IPS DF 4.7 (cell line): ENCODE results near the gene UBAP2.
A peak's percentile ranks its signal among the peaks of the same experiment; 100 is the strongest.

Experiments
- DNase-seq: peaks from one replicate; pipeline ENCODE4 v3.0.0-alpha.2; 2013; ENCODE audit warnings: low spot score; ENCODE audit errors: extremely low read depth

The UBAP2 gene

DNA sequence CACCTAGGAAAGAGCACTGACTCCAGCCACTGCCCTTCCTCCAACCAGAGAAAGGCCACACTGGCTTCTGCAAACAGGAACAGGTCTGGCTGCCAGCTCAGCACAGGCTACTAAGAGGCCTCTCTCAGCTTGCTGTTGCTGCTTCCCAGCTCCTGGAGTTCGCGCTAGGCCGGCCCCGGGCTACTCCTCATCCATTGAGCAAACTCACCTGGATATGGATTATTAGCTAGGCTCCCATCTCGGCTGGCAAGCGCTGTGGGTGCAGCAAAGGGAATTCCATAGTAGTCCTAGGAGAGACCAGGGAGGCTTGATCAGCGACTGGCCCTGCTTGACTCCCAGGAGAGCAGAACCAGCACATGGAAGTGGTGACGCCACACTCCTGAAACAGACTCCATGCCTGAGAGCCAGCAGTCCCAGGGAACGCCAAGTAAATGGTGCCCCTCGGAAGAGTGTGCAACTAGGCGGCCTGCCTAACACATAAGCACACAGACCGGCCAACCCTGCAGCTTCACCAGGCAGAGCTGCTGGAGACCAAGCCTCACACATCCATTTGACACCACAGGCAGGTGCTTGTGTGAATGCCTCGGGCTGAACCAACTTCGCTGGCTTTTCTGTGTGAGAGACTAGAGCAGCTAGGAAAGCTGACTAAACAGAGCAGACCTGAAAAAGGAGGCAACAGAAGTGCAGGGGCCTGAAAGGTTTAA is 124.5 kb downstream of the UBAP2 start:
- no peak for DNase-seq

DNA sequence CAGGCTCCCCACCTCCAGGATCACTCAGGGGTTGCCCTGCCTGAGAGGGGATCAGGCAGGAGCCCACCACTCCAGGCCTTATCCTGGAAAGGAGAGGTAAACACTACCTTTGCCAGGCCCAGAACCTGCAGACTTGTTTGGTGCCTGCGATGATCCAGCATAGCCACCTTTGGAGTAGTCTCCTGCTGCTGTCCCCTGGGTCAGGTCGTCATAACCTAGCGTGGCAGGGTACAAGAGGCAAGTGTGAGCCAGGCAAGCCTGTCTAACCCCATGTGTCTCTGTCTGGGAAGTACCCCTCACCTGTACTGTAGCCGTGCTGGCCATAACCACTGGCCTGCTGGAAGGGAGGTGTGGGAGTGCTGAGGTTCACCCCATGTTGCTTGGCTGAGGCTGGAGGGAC is 125.6 kb downstream of the UBAP2 start:
- DNase-seq: no peak

DNA sequence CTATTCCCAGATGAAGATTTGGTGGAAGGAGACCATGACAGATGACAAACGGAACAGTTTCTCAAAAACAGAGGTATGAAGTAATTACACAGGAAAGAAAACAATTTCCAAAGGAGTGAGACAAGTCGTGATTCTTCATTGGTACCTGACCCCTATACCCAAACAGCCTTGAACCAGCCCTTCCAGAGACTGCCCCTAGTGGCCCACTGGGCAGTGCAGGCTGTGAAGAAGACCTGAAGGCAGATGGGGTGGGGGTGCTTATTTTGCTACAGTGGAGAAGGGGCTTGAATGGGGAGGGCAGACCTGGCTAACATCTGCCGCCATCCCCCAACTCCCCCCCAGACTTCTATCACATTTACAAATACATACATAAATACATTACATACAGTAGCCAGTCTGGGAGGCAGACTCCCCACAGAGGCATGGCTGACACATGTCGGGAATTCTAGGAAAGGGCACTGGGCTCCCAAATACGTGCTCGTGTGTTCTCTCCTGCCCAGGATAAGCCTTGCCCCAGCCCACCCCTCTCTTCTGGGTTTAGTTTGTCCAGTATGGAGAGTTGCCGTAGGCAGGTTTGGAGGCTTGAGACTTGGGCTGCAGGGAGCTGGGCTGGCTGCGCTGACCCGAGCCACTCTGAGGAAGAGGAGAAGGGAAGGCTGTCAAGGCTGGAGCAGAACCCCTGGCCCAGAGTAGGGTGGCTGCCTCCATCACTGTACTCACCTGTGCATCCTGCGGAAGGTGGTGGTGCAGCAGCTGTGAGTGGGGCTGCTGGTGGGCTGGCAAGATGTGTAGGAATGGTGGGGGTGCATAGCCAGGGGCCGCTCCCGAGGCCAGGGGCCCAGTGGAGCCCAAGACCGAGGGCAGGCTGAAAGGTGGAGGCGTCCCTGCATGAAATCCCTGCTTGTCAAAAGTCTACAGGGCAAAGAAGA is 126.5 kb downstream of the UBAP2 start:
- no peak for DNase-seq

DNA sequence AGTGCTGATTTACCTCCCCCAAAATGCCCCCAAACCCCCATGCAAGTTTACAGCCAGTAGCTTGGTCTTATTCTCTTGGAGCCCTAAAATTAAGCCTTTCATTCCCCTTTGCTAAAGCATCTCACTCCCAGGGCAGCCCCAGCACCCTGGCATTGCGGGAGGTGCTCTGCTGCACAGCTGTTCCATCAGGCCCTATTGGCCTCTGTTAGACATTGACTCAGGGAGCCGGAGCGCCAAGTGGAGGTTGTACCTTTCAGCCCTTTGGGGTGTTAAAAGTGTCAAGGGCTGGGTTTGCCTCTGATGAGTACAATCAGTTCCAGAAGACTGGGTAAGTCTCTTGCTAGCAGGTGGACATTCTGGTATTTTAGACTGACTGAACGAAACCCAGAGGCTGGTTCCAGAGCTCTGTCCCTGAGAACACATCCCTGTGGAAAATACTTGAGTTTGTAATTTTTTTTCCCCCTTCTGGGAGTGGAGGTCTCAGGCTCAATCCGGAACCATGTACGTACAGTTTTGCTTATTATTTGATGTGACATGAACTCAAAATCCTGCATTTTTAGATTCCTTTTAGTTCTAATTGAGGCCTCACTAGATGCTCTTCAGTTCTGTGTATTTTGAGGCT is 129.3 kb downstream of the UBAP2 start:
- no peak for DNase-seq

DNA sequence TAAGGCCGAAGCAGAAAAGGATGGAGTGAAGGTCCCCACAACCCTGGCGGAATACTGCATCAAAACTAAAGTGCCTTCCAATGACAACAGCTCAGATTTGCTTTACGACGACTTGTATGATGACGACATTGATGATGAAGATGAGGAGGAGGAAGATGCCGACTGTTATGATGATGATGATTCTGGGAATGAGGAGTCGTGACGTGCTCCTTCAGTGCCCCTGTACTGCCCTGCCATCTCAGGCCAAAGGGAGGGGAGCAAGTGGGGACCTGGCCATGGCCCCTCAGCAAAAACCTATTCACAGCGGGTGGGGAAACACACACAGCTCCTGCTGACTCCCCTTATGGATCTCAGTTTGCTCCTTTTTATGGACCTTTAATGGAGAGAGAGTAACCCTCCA is 131.7 kb downstream of the UBAP2 start:
- no peak for DNase-seq

DNA sequence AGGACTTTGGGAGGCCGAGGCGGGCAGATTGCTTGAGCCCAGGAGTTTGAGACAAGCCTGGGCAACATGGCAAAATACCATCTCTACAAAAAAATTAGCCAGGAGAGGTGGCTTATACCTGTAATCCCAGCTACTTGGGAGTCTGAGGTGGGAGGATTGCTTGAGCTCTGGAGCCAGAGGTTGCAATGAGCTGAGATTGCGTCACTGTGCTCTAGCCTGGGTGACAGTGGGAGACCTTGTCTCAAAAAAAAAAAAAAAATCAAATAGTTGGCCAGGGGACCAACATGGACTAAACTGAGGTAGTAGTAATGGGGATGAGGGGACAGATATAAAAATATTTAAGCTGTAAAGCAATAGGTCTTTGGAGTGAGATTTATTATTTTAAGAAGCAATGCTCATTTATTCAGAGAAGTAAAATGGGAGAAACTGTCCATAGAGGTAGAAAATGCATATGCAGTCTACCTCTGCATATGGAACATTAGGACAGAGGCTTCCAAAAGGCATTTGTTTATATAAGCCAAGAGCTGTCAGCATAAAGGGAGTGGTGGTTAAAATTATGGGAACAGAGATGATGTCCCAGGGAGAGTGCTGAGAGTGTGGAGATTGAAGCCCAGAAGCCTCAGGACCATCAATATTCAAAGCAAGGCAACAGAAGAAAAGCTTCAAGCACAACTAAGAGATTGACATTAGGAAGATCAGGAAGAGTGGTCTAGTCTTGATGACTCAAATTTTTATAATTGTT is 133.6 kb downstream of the UBAP2 start:
- DNase-seq: no peak

DNA sequence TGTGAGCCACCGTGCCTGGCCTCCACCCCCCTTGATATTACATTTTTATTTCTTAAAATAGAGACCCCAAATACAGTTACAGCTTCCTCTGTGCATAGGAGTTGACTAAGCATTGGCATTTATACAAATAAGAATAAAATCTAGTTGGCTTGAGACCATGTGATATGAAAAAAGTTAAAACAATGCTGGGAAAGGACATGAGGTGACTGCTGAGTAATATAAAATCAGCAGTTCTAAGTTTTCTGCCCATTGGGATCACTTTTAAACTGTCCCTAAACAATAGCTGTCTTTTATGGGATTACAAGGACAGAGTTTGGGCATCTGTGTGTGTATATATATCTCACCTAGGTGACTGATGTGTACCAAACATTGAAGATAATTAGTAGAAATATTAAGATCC is 135.1 kb downstream of the UBAP2 start:
- no peak for DNase-seq

DNA sequence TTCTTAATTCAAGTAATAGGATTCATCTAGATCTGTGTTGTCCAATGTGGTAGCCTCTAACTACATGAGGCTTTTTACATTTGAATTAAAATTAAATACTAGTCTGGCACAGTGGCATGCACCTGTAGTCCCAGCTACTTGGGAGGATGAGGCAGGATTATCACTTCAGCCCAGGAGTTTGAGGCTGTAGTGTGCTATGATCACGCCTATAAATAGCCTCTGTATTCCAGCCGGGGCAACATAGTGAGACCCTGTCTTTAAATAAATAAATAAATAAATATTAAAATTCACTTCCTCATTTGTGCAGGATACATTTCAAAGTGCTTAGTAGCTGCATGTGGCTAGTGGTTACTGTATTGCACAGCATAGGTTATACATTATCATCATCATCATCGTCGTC is 139.9 kb downstream of the UBAP2 start:
- no peak for DNase-seq

DNA sequence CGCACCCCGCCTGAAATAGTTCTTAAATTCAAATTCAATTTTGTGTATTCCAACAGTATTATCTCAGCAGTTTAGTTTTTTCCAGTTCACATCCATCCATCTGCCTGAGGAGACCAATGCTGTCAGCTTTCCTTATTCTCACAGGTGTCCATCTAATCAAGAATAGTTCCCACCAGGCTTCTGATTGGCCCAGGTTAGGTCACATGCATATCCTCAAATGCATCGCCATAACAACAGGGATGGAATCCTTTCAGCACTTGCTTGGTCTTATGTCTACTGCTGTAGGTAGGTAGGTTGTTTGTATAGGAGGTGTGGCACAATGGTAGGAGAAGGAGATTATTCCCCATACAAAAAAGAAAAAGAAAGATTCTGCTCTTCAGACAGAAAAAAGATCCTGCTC is 140.6 kb downstream of the UBAP2 start:
- DNase-seq: no peak

DNA sequence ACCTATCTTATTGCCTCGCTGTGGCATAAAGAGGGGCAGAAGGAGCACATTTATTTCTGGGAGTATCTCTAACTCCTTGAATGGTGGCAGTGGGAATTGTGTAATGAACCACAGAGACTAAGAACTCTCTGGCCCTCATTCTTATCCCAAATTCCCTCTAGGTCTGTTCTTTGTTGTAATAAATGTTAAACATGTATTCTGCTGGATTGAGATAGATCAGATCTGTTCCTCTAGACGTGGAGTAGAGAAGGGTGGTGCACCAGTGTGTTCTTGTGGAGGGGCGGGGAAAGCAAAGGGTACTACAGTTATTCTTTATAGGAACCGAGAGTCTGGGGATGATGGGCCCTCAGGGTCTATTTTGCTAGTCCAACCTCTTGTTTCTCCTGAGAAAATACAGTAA is 141.3 kb downstream of the UBAP2 start:
- DNase-seq: no peak

DNA sequence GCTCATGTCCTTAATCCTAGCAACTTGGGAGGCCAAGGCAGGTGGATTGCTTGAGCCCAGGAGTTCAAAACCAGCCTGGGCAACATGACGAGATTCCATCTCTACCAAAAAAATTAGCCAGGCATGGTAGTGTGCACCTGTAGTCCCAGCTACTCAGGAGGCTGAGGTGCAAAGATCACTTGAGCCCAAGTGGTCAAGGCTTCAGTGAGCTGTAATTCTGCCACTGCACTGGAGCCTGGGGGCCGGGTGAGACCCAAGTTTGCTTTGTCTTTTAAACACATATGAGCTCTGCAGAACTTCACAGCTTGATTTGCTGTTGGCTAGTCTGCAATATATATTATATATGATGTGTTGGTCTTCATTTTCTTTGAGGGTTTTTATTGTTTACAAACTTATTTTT is 141.9 kb downstream of the UBAP2 start:
- DNase-seq: no peak

DNA sequence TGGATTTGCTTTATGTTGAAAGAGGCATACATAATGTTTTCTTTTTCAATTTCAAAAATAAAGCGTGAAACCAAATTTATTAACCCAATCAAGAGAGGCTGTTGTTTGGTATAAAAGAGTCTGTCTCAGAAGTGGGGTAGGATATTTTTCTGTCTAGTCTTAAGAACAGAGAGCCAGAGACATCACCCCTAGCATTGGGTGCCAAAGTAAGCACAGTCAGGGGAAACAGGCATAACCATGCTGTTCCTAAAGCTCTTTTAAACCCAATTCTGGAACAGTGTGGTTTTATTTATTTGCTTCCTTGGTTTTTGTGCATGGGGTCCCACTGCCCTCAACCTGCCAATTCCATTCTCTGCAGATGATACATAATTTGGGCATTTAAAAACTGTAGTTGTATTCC is 143.6 kb downstream of the UBAP2 start:
- no peak for DNase-seq

DNA sequence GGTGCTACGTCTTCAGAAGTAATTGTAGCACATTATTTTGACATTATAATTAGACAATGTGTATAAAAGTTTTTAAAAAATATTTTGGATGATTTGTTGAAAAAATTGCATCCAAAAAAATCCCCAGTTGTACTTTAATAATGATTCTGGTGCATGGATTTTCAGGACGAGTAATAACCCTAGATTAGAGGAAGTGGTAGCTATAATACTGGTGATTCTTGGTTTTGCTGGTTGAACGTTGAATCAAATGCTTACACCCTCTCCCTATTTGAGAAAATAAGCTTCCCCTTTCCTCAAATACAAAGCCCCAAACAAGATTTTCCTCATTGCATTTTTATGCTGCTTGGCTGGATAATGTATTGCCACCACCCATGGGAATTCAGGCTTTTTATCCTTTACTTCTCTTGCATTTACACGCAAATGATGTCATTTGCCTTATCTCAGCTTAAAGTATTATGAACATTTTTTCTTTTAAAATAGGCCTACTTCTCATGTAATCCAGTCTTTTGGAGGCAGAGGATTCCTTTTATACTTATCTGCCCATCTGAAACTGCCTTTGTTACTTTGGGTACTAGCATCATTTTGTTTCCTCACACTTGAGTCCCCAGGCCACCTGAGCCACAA is 145.4 kb downstream of the UBAP2 start:
- DNase-seq: no peak

DNA sequence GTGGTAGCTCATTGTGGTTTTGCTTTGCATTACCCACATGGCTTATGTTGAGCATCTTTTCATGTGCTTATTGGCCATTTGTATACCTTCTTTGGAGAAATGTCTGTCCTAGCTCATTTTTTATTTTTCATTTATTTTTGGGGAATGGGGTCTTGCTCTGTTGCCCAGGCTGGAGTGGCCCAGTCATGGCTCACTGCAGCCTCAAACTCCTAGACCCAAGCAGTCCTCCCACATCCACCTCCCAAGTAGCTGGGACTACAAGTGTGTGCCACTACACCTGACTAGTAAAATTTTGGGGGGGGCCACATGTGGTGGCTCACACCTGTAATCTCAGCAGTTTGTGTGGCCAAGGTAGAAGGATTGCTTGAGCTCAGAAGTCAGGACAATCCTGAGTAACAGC is 154.4 kb downstream of the UBAP2 start:
- DNase-seq: no peak

DNA sequence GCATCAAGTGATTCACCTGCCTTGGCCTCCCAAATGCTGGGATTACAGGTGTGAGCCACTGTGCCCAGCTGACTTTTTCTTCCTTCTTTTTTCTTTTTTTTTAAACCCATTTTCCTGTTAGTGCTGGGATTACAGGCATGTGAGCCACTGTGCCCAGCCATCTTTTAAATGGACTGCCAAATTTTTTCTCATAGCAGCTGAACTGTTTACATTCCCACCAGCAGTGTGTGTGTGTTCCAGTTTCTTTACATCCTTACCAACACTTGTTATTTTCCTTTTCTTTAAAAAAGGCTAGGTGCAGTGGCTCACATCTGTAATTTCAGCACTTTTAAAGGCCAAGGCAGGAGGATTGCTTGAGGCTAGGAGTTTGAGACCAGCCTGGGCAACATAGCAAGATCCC is 154.8 kb downstream of the UBAP2 start:
- DNase-seq: no peak

DNA sequence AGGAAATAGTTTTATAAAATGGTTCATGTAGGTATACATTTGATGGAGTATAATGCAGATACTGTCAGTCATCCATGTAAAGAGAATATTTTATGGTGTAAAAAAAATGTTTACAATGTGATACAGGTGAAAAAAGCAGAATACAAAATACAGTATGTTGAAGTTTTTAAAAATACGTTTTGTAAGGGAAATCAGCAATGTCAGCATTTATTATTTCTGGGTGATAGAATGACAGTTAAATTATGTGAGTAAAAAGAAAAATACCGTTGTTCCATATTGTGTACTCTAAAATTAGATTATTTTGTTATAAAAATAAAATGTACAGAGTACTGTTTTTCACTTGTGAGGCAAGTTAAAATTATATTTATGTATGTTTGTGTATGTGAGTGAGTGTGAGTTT is 162.7 kb downstream of the UBAP2 start:
- DNase-seq: no peak

DNA sequence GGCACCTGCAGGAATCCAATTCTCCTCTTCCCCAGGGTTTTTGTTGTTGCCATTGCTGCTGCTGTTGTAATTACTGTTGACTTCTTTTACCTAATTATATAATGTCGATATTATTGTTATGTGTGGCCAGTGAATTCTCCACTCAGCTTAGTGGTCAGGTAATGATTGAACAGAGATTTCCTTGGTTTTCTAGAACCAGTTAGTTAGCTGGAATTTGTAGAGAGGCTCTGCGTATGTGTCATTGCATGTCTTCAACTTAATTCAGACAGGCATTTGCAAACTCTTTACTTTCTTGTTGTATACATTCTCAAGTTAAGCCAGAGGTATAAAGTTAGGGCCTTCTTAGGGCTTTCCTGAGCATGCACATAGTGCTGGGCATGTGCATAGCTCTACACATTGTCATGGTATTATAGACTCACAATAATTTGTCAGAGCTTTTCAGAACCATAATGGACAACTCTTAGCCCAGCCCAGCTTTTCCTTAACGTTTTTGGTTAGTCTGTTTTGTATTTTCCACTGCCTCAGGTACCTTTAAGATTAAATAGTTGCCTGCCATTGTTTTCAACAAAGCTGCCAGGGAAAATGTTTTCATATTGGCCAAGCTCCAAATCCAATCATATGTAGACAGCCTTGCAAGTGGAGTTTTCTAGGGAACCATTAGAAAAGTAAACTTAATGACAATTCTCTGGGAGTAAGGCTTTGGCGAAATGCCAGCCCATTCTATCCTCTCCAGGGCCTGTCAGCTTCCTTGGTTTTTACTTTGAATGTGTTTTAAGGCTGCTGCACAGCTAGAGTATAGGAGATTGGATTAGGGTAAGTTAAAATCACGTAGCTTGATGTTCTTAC is 163.6 kb downstream of the UBAP2 start:
- DNase-seq: no peak

DNA sequence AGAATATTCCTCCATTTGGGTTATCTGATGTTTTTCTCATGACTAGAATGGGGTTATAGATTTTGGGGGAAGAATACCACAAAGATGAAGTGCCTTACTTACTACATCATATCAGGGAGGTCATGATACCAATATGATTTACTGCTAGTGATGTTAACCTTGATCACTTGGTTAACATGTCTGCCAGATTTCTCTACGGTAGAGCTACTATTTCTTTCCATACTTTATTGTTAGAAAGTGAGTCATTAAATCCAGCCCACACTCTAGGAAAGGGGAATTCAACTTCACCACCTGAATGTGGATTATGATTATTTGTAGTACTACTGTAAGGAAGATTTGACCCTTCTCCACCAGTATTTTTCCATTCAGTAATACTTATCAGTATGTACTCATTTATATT is 167.1 kb downstream of the UBAP2 start:
- DNase-seq: no peak

DNA sequence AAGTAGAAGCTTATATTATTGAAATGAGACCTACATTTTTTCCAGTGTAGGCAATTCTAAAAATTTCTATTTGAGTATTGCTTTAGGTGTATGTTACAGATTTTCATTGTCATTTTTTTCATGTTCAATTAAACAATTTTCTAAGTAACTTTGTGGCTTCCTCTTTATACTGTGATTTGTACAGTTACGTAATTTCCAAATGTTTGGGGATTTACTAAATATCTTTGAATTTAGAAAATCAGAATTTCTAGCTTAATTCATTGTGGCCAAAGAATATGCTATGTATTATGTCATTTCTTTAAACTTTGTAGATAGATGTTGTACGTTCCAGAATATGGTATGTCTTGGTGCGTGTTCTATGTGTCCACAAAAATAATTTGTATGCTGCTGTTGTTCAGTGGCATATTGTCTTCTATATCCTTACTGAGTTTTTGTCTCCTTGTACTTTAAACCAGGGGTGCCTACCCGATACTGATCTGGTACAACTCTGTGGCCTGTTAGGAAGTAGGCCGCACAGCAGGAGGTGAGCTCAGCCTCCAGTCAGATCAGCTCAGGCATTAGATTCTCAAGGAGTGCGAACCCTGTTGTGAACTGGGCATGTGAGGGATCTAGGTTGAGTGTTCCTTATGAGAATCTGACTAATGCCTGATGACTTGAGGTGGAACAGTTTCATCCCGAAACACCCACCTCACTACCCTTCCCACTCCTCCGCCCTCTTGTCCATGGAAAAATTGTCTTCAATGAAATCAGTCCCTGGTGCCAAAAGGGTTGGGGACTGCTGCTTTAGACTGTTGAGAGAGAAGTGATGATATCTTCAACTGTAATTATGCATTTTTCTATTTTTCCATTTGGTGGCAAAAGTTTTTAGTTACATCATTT is 168.2 kb downstream of the UBAP2 start:
- peak; percentile 22 for DNase-seq
